HG03280 (cell line): ENCODE measurements around the gene CELSR1.

Source experiments
- ATAC-seq: cut with Tn5 transposase; IDR thresholded peaks from one replicate; pipeline ENCODE4 v1.9.1; 2021; ENCODE audit warnings: mild to moderate bottlenecking, moderate library complexity; ENCODE audit not compliant: unreplicated experiment

CELSR1 gene, protein sequence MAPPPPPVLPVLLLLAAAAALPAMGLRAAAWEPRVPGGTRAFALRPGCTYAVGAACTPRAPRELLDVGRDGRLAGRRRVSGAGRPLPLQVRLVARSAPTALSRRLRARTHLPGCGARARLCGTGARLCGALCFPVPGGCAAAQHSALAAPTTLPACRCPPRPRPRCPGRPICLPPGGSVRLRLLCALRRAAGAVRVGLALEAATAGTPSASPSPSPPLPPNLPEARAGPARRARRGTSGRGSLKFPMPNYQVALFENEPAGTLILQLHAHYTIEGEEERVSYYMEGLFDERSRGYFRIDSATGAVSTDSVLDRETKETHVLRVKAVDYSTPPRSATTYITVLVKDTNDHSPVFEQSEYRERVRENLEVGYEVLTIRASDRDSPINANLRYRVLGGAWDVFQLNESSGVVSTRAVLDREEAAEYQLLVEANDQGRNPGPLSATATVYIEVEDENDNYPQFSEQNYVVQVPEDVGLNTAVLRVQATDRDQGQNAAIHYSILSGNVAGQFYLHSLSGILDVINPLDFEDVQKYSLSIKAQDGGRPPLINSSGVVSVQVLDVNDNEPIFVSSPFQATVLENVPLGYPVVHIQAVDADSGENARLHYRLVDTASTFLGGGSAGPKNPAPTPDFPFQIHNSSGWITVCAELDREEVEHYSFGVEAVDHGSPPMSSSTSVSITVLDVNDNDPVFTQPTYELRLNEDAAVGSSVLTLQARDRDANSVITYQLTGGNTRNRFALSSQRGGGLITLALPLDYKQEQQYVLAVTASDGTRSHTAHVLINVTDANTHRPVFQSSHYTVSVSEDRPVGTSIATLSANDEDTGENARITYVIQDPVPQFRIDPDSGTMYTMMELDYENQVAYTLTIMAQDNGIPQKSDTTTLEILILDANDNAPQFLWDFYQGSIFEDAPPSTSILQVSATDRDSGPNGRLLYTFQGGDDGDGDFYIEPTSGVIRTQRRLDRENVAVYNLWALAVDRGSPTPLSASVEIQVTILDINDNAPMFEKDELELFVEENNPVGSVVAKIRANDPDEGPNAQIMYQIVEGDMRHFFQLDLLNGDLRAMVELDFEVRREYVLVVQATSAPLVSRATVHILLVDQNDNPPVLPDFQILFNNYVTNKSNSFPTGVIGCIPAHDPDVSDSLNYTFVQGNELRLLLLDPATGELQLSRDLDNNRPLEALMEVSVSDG (N-terminal part only)

DNA sequence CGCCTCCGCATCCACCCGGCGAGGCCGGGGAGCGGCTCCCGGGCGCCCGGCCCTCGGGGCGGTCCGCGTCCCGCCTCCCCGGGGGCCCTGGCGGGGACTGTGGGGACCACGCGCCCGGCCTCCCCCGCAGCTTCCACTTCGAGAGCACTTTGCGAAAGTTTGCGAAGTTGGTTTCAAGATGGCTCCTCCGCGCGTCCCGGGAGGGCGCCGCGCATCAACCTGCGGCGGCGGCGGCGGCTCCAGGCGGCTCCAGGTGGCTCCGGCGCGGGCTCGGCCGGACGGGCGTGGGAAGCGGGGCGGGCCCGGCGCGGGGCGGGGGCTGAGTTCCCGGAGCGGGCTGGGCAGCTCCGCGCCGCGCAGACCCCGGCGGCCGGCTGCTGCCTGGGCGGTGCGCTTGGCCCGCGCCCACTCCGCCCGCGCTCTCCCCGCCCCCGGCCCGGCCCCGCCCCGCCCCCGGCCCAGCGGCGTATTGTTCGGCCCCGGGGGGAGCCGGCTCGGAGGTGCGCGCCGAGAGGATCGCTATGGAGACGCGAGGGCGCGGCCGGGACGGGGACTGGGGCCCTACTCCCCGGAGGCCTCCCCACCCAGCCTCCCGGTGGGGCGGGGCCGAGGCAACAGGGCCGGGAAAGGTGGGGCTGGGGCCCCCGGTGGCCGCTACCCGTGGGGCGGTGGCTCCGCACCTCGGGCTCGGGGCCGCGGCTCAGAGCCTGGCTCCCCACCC is at the start of gene CELSR1:
CELSR1 (minus strand) TSS at position 396 of the 721 bp plus-strand sequence. CDS start 450 bp downstream, outside the sequence.
- no peak for ATAC-seq

DNA sequence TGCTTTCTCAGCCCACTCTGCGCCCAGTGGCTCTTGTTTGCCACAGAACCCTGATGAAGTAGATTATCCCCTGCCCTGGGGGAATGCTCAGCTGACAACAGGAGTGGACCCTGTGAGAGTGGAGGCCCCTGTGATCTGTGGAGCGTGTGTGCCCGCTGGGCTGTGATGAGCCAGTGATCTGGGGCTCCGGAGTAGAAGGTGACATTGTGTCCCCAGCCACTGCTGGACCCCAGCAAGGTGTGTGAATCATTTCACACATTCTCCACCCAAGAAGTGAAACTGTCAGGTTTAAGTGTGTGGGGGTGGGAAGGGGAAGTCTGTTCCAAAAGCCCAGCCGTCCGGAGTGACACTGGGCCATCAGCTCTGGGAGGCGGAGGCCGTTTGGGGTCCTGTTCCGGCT is 49.6 kb upstream of the CELSR1 start:
- ATAC-seq, result no peak

DNA sequence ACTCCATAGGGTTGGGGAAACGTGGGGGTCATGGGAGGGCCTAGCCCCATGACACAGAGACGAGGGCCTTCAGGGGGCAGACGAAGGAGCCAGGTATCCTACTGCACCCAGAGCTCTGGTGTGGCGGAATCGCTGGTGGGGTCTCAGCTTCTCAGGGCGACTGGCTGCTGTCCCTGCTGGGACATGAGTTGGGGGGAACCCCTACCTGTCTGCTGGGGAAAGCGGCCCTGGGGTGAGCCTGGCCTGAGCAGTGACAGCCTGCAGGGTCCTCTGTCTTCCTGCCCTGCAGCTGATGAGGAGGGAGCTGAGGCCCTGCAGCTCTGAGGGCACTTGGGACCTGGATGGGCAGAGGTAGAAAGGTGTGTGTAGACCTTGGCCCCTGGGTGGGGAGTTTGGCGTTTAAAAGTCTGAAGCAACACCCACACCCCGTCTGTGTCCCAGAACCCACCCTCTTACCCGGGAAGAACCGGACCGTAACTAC is 49.2 kb upstream of the CELSR1 start:
- ATAC-seq, result no peak

DNA sequence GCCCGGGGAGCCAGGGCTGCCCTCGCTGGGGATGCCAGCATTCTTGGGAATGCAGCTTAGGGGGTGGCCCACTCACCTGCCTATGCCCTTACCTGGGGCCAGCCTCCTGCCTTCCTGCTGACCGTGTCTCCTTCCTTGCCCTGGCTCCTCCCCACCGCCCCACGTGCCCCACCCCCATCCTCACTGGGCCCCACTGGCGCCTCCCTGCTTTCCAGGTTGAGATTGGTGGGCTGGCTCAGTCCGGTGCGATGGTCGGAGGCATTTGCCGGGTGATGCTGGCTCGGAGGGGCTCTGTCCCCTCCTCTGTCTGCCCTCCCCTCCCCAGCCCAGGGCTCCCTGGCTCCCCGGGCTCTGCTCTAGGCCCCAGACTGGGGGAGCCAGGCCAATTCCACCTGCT is 48.7 kb upstream of the CELSR1 start:
- ATAC-seq, result no peak

DNA sequence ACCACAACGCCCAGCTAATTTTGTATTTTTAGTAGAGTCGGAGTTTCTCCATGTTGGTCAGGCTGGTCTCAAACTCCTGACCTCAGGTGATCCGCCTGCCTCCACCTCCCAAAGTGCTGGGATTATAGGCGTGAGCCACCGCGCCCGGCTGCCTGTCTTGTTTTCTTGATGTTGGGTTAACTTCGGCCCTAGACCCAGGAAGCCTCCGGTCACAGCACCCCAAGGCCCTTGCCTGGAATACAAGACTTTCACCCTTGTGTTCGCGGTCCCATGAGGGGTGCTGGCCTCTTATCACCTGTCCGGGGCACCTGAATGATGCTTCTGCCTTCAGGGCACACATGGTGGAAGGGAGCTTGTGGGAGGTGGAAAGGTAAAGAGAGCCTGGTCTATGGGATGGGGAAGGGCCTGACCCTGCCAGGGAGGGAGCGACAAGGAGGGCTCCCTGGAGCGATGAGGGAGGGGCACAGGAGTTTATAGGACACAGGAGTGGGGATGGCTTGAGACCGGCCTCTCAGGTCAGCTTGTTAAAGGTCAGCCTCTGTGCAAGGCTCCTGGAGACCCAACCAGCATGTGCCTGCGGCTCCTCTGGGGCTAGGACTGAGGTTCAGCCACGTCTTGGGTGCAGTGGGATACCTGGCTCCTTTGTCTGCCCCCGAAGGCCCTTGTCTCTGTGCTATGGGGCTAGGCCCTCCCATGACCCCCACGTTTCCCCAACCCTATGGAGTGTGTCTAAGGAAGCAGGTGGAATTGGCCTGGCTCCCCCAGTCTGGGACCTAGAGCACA is 48.1 kb upstream of the CELSR1 start:
- ATAC-seq, result no peak

DNA sequence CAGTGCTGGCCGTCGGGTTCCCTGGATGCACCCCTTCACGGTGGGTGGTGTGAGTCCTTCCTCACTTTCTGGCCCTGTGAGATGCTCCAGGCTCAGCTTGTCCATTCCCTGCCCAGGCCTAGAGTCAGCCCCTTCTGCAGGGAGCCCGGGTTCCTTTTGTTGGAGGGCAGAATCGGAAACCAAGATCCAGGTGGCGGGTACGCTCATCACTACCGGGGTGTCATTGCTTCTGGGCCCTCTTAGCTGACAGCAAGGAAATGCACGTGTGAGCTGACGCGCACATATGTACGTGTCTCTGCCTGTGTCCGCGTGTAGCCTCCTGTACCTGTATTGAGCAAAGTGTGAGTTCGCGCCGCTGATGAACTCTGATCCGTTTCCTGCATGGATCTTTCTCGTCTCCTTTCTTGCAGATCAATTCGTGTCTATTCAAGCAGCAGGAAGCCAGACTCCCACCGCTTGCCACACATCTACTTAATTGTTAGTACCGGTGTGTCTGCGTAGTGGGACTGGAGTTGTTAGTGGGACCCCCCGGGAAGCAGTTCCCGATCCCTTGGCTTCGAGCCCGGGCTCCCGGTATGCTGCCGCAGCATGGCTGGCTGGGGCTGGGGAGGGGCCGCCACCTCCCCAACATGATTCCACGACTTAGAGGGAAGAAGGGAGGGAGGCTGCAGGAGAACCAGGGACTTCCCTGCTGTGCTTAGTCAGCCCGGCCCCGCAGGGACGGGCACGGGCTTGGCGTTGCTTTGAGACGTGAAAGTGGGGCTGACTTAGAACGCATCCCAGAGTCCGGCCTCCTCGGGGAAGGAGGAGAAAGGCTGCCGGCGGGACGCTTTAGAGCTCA is 46.9 kb upstream of the CELSR1 start:
- no peak for ATAC-seq

DNA sequence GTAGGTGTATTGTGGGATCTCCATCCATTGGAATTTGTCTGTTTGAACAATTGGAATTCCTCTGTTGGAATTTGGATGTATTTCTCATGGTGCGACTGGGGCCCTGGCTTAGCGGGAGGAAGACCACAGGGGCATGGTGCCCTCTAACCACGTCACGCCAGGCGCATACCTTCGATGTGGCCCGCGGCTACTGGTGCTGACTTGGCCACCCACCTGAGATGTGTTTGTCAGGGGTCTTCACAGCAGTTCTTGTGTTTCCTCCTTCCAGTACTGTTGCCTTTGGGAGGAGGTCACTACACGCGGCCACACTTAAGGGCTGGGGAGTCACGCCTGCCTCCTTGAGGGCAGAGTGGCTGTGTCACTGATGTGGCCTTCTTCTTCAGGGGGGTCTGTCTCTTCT is 46.2 kb upstream of the CELSR1 start:
- ATAC-seq, result no peak

DNA sequence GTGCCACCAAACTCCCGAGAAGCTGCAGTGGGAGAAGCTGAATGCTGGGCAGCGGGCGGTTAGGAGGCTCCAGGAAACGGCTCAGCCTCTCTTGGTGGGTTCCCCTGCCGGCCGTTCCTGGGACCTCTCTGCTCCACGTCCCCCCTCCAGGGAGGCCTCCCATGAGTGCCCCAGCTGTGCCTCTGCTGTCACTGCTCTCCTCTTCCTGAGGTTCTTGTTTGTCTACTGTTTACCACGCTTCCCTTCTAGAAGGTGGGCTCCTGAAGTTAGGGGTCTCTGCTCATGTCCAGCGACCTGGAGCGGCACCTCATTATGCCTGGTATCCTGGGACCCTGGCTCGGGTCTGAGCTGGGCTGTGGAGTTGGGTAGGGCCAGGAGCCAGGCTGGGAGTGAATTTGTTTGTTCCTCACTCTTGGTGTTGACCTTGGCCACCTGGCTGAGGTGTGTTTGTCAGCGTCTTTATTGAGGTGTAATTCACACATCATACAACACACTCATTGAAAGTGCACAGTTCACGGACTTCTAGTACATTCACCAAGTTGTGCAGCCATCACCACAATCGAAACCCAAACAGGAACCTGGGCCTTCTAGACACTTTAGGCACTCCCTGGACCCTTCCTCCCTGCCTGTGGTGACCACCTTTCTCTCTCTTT is 45.0 kb upstream of the CELSR1 start:
- ATAC-seq, result no peak

DNA sequence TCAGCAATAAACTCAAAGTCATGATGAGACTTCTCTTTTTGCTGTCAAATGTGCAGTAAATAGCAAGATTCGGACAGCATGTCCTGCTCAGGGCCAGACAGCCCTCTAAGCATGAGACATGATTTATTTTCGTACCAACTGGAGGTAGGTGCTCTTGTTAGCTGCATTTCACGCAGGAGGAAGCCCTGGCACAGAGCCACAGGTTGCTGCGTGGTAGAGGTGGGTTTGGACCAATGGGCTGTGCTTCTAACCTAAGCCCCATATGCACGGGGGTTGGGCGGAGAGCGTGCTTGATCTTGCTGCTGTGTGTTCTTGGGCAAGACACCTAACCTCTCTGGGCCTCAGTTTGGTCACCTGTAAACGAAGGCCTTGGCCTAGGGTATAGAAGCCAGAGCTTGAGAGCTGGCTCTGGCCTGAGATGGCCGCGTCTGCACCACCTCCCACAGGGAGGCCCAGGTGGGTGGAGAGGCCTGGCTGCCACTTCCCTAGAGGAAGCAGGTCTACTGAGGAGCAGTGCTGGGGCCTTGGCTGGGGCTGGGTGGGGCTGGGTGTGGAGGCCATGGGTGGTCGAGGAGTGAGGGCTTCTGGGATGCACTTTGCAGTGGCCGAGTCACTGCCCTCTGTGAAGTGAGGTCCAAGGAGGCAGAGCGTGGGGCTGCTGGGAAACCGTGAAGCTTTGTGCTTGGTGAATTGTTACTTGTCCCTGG is 44.3 kb upstream of the CELSR1 start:
- no peak for ATAC-seq

DNA sequence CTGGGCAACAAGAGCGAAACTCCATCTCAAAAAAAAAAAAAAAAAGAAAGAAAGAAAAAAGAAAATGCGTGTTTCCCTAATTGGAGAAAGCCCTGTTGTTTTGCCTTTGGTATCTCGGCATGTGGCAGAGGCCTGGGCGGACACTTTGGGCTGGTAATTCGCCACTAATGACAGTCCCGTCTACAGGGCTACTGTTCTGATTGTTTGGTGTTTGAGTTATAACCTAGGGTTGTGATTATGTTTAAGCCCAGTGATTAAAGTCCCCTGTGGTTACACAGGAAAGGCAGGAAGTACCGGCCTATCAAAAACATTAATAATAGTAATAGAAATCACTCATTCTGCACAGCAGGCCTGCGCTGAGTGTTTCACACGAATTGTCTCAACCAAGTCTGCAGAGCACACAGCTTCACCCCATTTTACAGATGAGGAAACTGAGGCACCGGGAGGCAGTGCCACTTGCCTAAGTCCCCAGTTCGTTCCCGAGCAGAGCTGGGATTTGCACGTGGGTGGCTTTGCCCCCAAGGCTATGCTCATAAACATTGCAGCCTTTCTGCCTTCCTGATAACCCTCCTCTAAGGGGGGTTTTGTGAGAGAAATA is 43.6 kb upstream of the CELSR1 start:
- no peak for ATAC-seq

DNA sequence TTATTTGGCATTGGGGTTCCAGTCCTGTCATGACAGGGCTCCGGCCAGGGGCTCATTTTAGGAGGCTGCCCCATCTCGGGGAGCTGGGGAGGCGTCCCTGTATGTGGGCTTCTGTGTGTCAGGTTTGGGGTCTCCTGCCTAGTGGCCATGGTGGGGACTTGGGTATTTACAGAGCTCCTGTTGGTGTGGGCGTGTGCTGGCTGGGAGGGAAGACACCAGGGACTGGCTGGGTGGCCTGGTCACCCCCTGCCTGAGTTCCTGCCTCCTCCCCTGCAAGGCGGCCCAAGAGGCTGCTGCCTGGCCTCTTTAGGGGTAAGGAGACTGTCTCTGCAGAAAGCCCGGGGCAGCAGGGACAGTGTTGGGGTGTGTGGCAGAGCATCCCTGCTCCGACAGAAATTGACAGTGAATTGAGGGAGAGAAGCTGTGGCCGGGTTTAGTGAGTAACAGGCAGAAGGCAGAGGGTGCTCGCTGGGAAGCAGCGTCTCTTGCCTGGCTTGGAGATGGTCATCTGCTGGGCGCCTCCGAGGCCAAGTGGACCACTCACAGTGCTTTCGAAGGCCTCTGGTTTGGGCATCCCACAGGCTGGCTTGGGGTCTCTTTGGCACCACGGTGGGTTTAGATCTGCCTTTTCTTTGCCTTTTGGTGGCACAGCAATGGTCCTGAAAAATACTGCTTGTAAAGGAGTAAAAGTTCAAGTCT is 42.5 kb upstream of the CELSR1 start:
- no peak for ATAC-seq

DNA sequence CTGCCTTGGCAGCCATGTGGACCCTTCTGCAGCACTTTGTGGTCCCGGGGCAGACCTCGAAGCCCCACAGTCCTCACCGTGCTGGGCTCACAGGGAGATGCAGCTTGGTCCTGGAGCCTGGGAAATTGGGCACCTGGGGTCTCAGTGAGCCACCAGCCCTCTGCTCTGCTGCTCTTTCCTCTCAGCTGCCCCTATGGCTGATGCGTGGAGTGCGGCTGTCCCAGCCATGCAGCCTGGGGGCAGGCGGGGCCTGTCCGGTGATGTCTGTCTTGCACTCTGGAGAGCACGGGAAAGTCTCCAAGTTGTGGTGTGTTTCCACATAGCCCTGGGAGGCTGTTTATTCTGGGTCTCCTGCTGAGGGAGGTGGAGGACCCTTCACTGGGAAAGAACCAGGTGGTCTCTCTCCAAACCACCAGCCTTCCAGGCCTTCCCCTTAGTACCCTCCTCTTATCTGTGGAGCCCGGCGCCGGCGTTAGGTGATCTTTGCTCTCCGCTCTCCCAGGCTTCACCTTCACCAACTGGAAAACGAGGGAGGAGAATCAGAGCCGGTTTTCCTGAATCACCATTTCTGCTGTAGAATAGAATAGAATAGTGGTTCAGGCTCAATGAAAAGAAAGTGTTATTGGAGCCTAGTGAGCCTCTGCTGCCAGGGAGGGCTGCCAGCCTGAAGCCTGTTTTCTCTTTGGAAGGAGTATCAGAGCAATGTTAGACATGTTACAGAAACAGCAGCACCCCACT is 41.6 kb upstream of the CELSR1 start:
- ATAC-seq, result no peak

DNA sequence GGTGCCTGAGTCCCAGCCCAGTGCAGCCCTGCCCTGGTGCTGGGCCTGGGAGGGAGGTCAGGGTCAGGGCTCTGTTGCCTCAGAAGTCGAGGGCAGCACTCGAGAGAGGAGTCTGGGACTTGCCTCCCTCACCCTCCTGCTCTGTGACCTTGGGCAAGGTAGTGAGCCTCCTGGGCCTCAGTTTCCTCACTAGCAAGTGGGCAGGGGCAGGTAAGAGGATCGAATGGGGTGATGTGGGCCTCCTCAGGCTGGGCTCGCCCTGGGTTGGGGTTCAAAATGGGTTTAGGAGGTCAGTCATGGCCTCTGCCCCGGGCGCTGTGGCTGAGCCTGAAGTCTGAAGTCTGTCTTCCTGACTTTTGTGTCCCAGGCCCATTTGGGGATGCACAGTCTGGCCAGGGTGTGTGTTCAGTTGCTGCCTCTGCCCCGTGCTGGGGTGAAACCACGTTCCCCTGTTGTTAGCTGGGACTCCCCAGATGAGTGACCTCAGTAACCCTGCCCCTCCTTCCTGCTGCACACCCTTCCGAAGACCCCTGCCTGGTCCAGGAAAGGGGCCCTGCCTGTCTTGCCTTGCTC is 40.9 kb upstream of the CELSR1 start:
- ATAC-seq, result no peak

DNA sequence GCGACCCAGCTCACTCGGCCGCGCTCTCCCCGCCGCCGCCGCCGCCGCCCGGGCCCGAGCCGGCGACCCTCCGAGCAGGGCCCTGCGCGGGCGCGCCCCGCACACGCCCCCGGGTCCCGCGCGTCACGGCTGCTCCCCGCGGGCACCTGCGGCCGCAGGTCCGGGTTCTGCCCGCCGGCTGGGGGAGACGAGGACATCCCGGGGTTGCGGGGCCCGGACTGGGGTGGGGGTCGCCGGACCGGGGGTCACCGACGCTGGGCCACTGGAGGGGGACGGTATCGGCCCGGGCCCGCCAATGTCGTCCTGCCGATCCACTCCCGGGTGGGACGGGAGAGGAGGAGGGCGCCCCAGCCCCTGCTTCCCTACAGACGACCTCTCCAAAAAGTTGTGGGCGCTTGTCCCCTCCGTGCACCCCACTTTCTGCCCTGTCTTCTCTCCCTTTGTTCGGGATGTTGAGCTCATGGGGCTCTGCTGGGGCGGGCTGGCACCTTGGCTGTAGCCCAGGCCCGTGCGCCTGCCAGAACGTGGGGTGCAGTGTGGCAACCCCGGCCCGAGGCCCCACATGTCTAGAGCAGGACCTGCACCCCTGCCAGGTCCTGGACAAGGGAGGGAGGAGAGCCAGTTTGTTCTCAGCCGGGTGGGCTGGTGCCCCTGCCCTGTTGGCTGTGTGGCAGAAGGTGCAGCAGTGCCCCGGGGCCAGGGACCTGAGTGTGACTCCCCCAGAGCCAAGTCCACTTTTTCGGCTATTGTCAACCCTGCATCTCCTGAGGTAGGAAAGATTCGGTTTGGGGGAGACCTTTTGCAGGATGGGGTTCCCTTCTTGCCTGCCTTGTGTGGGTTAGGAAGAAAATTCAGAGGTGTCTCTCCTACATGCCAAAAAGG is 40.2 kb upstream of the CELSR1 start:
- ATAC-seq, result peak; percentile 12
